IMR-90 (cell line): ENCODE measurements around the gene ARHGAP32. TPM values are rescaled to one million over a fixed set of nuclear protein-coding genes. Genes with fewer than 3 reads are reported as not detected.

ENCODE experiments used
- ATAC-seq: fragments of 200-7000 bp; cut with Tn5 transposase; 2 replicates; pipeline ENCODE4 v1.9.1; 2020; ENCODE audit warnings: low read depth, mild to moderate bottlenecking, moderate library complexity
- BruUV-seq: library from RNA; stranded (reverse); fragments of 400-500 nt; replicated peaks from 2 replicates; lab custom pipeline; 2021; lab: Mats Ljungman, UMichigan
- CTCF ChIA-PET: fragments of 300-600 bp; formaldehyde crosslinking; extraction: SDS; loops from one replicate; lab custom pipeline; 2021; ENCODE audit warnings: antibody characterized with exemption; lab: Yijun Ruan, JAX
- POLR2A ChIA-PET: fragments of 300-600 bp; sonication (Branson Sonifier 250); formaldehyde crosslinking; loops from one replicate; lab custom pipeline; 2022; ENCODE audit warnings: antibody characterized with exemption; ENCODE audit not compliant: unreplicated experiment; lab: Charles Lee
- DNase-seq: peaks from one replicate; pipeline ENCODE4 v3.0.0; 2013
- H2AFZ ChIP-seq: replicated peaks from 2 replicates; pipeline ENCODE3; 2013; ENCODE audit warnings: low read length, mild to moderate bottlenecking; ENCODE audit not compliant: poor library complexity
- H2AK5ac ChIP-seq: 2 replicates; pipeline ENCODE4 v1.6.1; 2013; ENCODE audit warnings: low read depth, low read length, inconsistent platforms
- H2AK9ac ChIP-seq: replicated peaks from 2 replicates; pipeline ENCODE3; 2013; ENCODE audit warnings: mild to moderate bottlenecking, low read depth, low read length, moderate library complexity; ENCODE audit not compliant: poor library complexity
- H2BK120ac ChIP-seq: 2 replicates; pipeline ENCODE4 v1.6.1; 2013; ENCODE audit warnings: low read depth, low read length, inconsistent platforms
- H2BK15ac ChIP-seq: 3 replicates; pipeline ENCODE4 v1.6.1; 2013; ENCODE audit warnings: low read depth, low read length, inconsistent platforms
- H2BK20ac ChIP-seq: 2 replicates; pipeline ENCODE4 v1.6.1; 2013; ENCODE audit warnings: low read depth, mild to moderate bottlenecking, inconsistent platforms, low read length, moderate library complexity
- H2BK5ac ChIP-seq: 2 replicates; pipeline ENCODE4 v1.6.1; 2013; ENCODE audit warnings: mild to moderate bottlenecking, low read depth, low read length, inconsistent platforms; ENCODE audit not compliant: poor library complexity, severe bottlenecking
- H3K14ac ChIP-seq: replicated peaks from 2 replicates; pipeline ENCODE4 v1.6.1; 2013; ENCODE audit warnings: low read depth, low read length, inconsistent platforms
- H3K18ac ChIP-seq: 2 replicates; pipeline ENCODE4 v1.6.1; 2013; ENCODE audit warnings: low read depth, low read length, control low read depth
- H3K23ac ChIP-seq: 2 replicates; pipeline ENCODE4 v1.6.1; 2013; ENCODE audit warnings: low read depth, low read length, inconsistent platforms
- H3K27ac ChIP-seq: 2 replicates; pipeline ENCODE4 v1.5.1; 2013; ENCODE audit warnings: mild to moderate bottlenecking, control low read depth, low read length; ENCODE audit not compliant: insufficient read depth
- H3K27me3 ChIP-seq: 2 replicates; pipeline ENCODE4 v1.6.1; 2013; ENCODE audit warnings: low read length; ENCODE audit not compliant: control insufficient read depth, insufficient read depth
- H3K36me3 ChIP-seq: 2 replicates; pipeline ENCODE4 v1.6.1; 2013; ENCODE audit warnings: low read length, mixed read lengths; ENCODE audit not compliant: control insufficient read depth, insufficient read depth
- H3K4ac ChIP-seq: 2 replicates; pipeline ENCODE4 v1.6.1; 2013; ENCODE audit warnings: low read depth, low read length, inconsistent platforms
- H3K4me1 ChIP-seq: 2 replicates; pipeline ENCODE4 v1.6.1; 2013; ENCODE audit warnings: low read length, mixed read lengths; ENCODE audit not compliant: control insufficient read depth, insufficient read depth
- H3K4me2 ChIP-seq: 2 replicates; pipeline ENCODE4 v1.6.1; 2013; ENCODE audit warnings: low read depth, mild to moderate bottlenecking, control low read depth, low read length, moderate library complexity
- H3K4me3 ChIP-seq: 2 replicates; pipeline ENCODE4 v1.5.1; 2013; ENCODE audit warnings: low read depth, mild to moderate bottlenecking, control low read depth, low read length, moderate library complexity; ENCODE audit not compliant: insufficient read depth
- H3K56ac ChIP-seq: 2 replicates; pipeline ENCODE4 v1.6.1; 2013; ENCODE audit warnings: low read length, inconsistent platforms; ENCODE audit not compliant: insufficient read depth; ENCODE audit errors: extremely low read depth
- H3K79me1 ChIP-seq, 2 experiments: 2 replicates each; pipeline ENCODE4 v1.6.1; 2013; ENCODE audit warnings: low read length in 2 of 2, inconsistent platforms in 1 of 2, low read depth in 1 of 2
- H3K9ac ChIP-seq: 2 replicates; pipeline ENCODE4 v1.6.1; 2013; ENCODE audit warnings: low read depth, low read length, control low read depth
- H3K9me1 ChIP-seq: 2 replicates; pipeline ENCODE4 v1.6.1; 2013; ENCODE audit warnings: low read length, inconsistent platforms; ENCODE audit not compliant: insufficient read depth
- H3K9me3 ChIP-seq: 2 replicates; pipeline ENCODE4 v1.6.1; 2013; ENCODE audit warnings: low read length; ENCODE audit not compliant: control insufficient read depth, insufficient read depth
- H4K20me1 ChIP-seq: 2 replicates; pipeline ENCODE4 v1.6.1; 2013; ENCODE audit warnings: low read length, inconsistent platforms; ENCODE audit not compliant: insufficient read depth
- H4K5ac ChIP-seq: 2 replicates; pipeline ENCODE4 v1.6.1; 2013; ENCODE audit warnings: mild to moderate bottlenecking, low read depth, low read length, control low read depth
- H4K8ac ChIP-seq, 2 experiments: 2 replicates each; pipeline ENCODE4 v1.6.1; 2013; ENCODE audit warnings: low read depth in 2 of 2, low read length in 2 of 2, control low read depth in 1 of 2, inconsistent platforms in 1 of 2
- H4K91ac ChIP-seq: 2 replicates; pipeline ENCODE4 v1.6.1; 2013; ENCODE audit warnings: low read depth, low read length, inconsistent platforms; ENCODE audit not compliant: insufficient read depth
- ELK1 ChIP-seq: fragments of 150-350 bp; IDR thresholded peaks from 2 replicates; pipeline ENCODE4 v1.6.1; 2016; ENCODE audit warnings: low read depth, mild to moderate bottlenecking, low read length, moderate library complexity, borderline replicate concordance
- FOS ChIP-seq: fragments of 150-350 bp; IDR thresholded peaks from 2 replicates; pipeline ENCODE4 v1.6.1; 2016; ENCODE audit warnings: low read depth, low read length
- MAZ ChIP-seq: IDR thresholded peaks from 2 replicates; pipeline ENCODE4 v1.6.1; 2012; ENCODE audit warnings: low read depth, mild to moderate bottlenecking, low read length, improper control_type of control experiment, moderate library complexity, borderline replicate concordance
- MXI1 ChIP-seq: IDR thresholded peaks from 2 replicates; pipeline ENCODE4 v1.6.1; 2012; ENCODE audit warnings: low read depth, mild to moderate bottlenecking, low read length, moderate library complexity, borderline replicate concordance
- POLR2A ChIP-seq: IDR thresholded peaks from 2 replicates; pipeline ENCODE4 v1.6.1; 2012; ENCODE audit warnings: mild to moderate bottlenecking, low read depth, low read length
- RFX5 ChIP-seq: IDR thresholded peaks from 2 replicates; pipeline ENCODE4 v1.8.0; 2012; ENCODE audit warnings: low read depth, mild to moderate bottlenecking, low read length, moderate library complexity
- USF2 ChIP-seq: fragments of 150-350 bp; IDR thresholded peaks from 2 replicates; pipeline ENCODE4 v1.6.1; 2017; ENCODE audit warnings: mild to moderate bottlenecking, antibody characterized with exemption, low read length, low read depth
- WGBS, 2 experiments: methylation state at CpG; one replicate each; pipeline versions ENCODE4 v1.1.5 to v1.1.7; 2013; ENCODE audit warnings: missing lambda C conversion rate in 2 of 2; ENCODE audit not compliant: insufficient read length in 1 of 2; ENCODE audit errors: extremely low coverage in 2 of 2; 5-methylcytosine and 5-hydroxymethylcytosine counted together
- dilution Hi-C: fragments of 300-500 bp; cut with HindIII; formaldehyde crosslinking; loops from one replicate; pipeline ENCODE4 v1.14.3; 2018; ENCODE audit warnings: low sequenced_read_pairs; ENCODE audit not compliant: unreplicated experiment
- in situ Hi-C: fragments of 300-500 bp; cut with MboI; formaldehyde crosslinking; loops from 3 replicates; pipeline ENCODE4 v1.14.3; 2019; ENCODE audit warnings: low sequenced_read_pairs, inconsistent platforms, mixed read lengths
- intact Hi-C: fragments of 100-400 bp; cut with micrococcal nuclease; formaldehyde crosslinking; loops from 2 replicates; pipeline ENCODE4 v1.10.0; 2022
- polyA plus RNA-seq, 3 experiments: library from polyadenylated mRNA; depleted of rRNA; stranded (reverse); fragments of >200 nt; gene quantifications; 2 replicates each; pipeline ENCODE4 v1.2.3, GENCODE V29; 2012; ENCODE audit warnings: low replicate concordance in 1 of 3
- total RNA-seq: library from RNA; depleted of rRNA; stranded (reverse); fragments of >200 nt; gene quantifications from 2 replicates; pipeline ENCODE4 v1.2.3, GENCODE V29; 2012

The ARHGAP32 gene
- total and polyA plus RNA-seq, 2 of the 4 experiments (the other 2 are of a cell fraction) = 4.1 to 8.4 TPM

GRCh38 chr11:129023968-129024676 lies 168.0 kb downstream of the ARHGAP32 start:
- CTCF ChIA-PET = interaction anchor here (0.6 kb wide), 1 partner anchor 19 kb away, joined by 7 read pairs; no protein-coding TSS in a partner anchor

More at GRCh38 chr11:129023968-129024676, 168.0 kb downstream of the ARHGAP32 start:
- ATAC-seq = peak; percentile 35; the same call in 1 of the 2 replicates
- Histone ChIP-seq H3K4me2 (no peak overlapping the region), H2AFZ (no peak overlapping the region), H3K23ac (no peak overlapping the region), H3K18ac (no peak overlapping the region), H2BK15ac (no peak overlapping the region), H4K20me1 (no peaks in the 10 kb centered on the region), H2AK5ac (no peak overlapping the region), H3K9me1 (no peaks in the 10 kb centered on the region), H3K14ac (no peak overlapping the region), H4K5ac (no peak overlapping the region), H3K27ac (no peak overlapping the region), H2BK20ac (no peak overlapping the region), H3K27me3 (no peaks in the 10 kb centered on the region), H2BK120ac (no peak overlapping the region), H3K79me1 (no peaks in the 10 kb centered on the region), H3K4me1 (no peaks in the 10 kb centered on the region), H3K9ac (no peak overlapping the region), H2BK5ac (no peak overlapping the region), H4K91ac (no peak overlapping the region), H3K4ac (no peak overlapping the region), H4K8ac (no peak overlapping the region), H2AK9ac (no peak overlapping the region), H3K56ac (no peak overlapping the region), H3K4me3 (no peak overlapping the region), H3K36me3 (no peaks in the 10 kb centered on the region), H3K9me3 (no peaks in the 10 kb centered on the region)
- POLR2A ChIA-PET = no interaction called here
- BruUV-seq = no TSS peak
- DNase-seq = peak; percentile 5
- intact Hi-C loops = no loop called here
- no peak for TF ChIP-seq USF2
- no peak for TF ChIP-seq POLR2A
- no peak for TF ChIP-seq MAZ
- TF ChIP-seq FOS = no peak
- no peak for TF ChIP-seq MXI1
- no peak for TF ChIP-seq RFX5
- no peak for TF ChIP-seq ELK1
- no CpG with 5 or more reads among the region's 2 CpGs for WGBS, 2 experiments
- in situ Hi-C loops = no loop called here
- dilution Hi-C loops = no loop called here
